Pancreas (tissue), 10 donors: ENCODE data around the gene VAV2. TPM values are rescaled to one million over a fixed set of nuclear protein-coding genes. Genes with fewer than 3 reads are reported as not detected.
A peak's percentile ranks its signal among the peaks of the same experiment; 100 is the strongest.

Experiments
- ATAC-seq, 4 donors: fragments of 200-7000 bp; cut with Tn5 transposase; one replicate each; pipeline versions ENCODE4 v1.8.0 to v1.9.1; 2020; ENCODE audit warnings: mild to moderate bottlenecking in 4 of 4, moderate library complexity in 4 of 4
- DNase-seq, 6 donors: peaks; one replicate each; pipeline ENCODE4 v3.0.0-alpha.2; 2020
- FAIRE-seq: peaks from 2 replicates; lab custom pipeline; 2012; peaks lifted over from hg19 to GRCh38; lab: Jason Lieb, UNC
- H3K27ac ChIP-seq, 4 donors: fragments of 200-600 bp; sonication (generic); 1 replicate in 3 of 4; 2 replicates in 1 of 4; pipeline versions ENCODE4 v1.5.0 to v1.8.0; 2020
- H3K27me3 ChIP-seq, 4 donors: fragments of 200-600 bp; one replicate each; pipeline ENCODE4 v1.8.0; 2021
- H3K36me3 ChIP-seq, 3 donors: fragments of 200-600 bp; sonication (generic) in 1 of 3; one replicate each; pipeline versions ENCODE4 v1.5.0 to v1.8.0; 2020 to 2021
- H3K4me1 ChIP-seq, 3 donors: fragments of 200-600 bp; one replicate each; pipeline ENCODE4 v1.8.0; 2021
- H3K4me3 ChIP-seq, 4 donors: fragments of 200-600 bp; sonication (generic) in 2 of 4; one replicate each; pipeline versions ENCODE4 v1.5.0 to v1.8.0; 2020 to 2021
- H3K9me3 ChIP-seq, 4 donors: fragments of 200-600 bp; one replicate each; pipeline ENCODE4 v1.8.0; 2021
- CTCF ChIP-seq, 4 donors: fragments of 200-600 bp; sonication (generic) in 3 of 4; IDR thresholded peaks; one replicate each; pipeline versions ENCODE4 v1.5.0 to v1.8.0; 2021; ENCODE audit warnings: antibody characterized with exemption in 4 of 4
- WGBS, 2 donors: extraction: QIAGEN DNeasy Blood & Tissue Kit; methylation state at CpG; one replicate each; pipeline ENCODE4 v1.1.7; 2013; 5-methylcytosine and 5-hydroxymethylcytosine counted together
- intact Hi-C, 3 donors: fragments of 100-400 bp; cut with DNase I; formaldehyde crosslinking; loops; one replicate each; pipeline versions ENCODE4 v1.11.1 to v1.14.2; 2022
- polyA plus RNA-seq, 2 donors: library from polyadenylated mRNA; stranded (reverse); fragments of 200-250 nt; gene quantifications; one replicate each; pipeline ENCODE4 v1.2.3, GENCODE V29; 2013
- total RNA-seq, 6 donors: library from RNA; stranded (reverse); fragmentation: NEBNext Ultra II Directional in 4 of 6; extraction: Animal tissue kit (Norgen Biotek cat#: 25700) in 4 of 6; gene quantifications; one replicate each; pipeline versions ENCODE4 v1.2.1 to v1.2.4, GENCODE V29; 2021 to 2023
- donor health status: healthy with polysubstance abuse.
- donor health status: DM: no; HTN: no; CAD: no; lungs with moderate emphysema.
- donor health status: DM: no; HTN: no; CAD: no.
- donor health status: control.
- donor health status: control.
- donor health status: Bipolar disorder and iron deficiency.
- donor health status: DM: yes; HTN: yes; CAD: no.
- donor health status: DM: no; HTN: no; CAD: no.
- donor health status: DM: no; HTN: no; CAD: no.
- donor health status: DM: yes; HTN: yes; CAD: no.

Gene VAV2
- total and polyA plus RNA-seq, 8 donors = 20.5 to 41.0 (median 33.6) TPM

DNA sequence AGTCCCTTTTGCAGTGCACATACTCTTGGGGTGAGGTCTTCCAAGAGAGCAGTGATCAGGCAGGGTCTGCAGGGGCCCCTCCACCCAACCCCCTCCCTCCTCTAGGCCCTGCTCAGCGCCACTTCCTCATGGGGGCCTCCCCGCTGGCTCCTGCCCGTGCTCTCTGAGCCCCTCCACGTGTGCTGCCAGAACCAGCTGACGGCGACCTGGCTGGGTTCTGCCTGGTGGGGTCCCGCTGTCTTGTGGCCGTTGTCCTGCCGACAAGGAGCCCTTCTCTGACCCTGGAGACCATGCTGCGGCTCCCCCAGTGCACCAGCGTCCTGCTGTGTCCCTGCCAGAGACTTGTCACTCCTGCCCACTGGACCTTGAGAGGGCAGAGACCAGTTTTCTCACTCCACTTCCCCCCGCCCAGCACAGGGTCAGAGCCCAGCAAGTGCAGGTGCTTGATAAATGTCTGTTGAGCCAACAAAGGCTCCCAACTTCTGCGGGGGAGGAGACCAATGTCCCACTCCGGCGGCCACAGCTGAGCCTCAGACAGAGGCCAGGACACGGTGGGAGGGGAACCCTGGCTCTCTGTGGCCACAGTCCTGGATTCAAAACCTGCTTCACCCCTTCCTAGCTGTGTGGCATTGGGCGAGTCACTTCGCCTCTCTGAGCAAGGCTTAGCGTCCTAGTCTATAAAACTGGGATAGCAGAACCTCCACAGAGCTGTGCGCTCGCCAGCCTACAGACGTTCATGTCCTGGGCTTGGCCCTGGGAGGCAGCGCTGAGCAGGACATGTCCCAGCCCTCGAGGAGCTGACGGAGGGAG lies 278.8 kb downstream of the VAV2 start:
- H3K4me3 ChIP-seq = no peak overlapping the region
- H3K27me3 ChIP-seq = no peaks in the 10 kb centered on the region
- no peak overlapping the region for H3K27ac ChIP-seq
- H3K36me3 ChIP-seq = peaks cover 0 to 9% (median 0%) of the 10 kb centered on the region in 3 donors
- intact Hi-C loops = no loop called here
- H3K4me1 ChIP-seq = no peaks in the 10 kb centered on the region
- peak in 3 of 6 donors; percentile 2 to 56 (median 44) for DNase-seq
- WGBS, 2 donors = 71 to 76% methylated on average over 23 to 25 of the region's 25 CpGs
- TF ChIP-seq CTCF (IDR thresholded peaks at IDR 0.05) = no peak
- no peak for FAIRE-seq
- no peak for ATAC-seq
- no peaks in the 10 kb centered on the region for H3K9me3 ChIP-seq

- H3K27me3 ChIP-seq = no peaks in the 10 kb centered on the region
- intact Hi-C loops = no loop called here
- no peaks in the 10 kb centered on the region for H3K4me1 ChIP-seq
- DNase-seq = peak in 3 of 6 donors; percentile 24 to 40 (median 34)
- H3K9me3 ChIP-seq = no peaks in the 10 kb centered on the region
- WGBS, 2 donors = 87 to 94% methylated on average over 22 of the region's 22 CpGs
- ATAC-seq = no peak
- FAIRE-seq = no peak
- H3K36me3 ChIP-seq = peaks cover 0 to 9% (median 0%) of the 10 kb centered on the region in 3 donors
- no peak overlapping the region for H3K27ac ChIP-seq
- TF ChIP-seq CTCF (IDR thresholded peaks at IDR 0.05) = no peak
- no peak overlapping the region for H3K4me3 ChIP-seq
These were observed 279.7 kb downstream of the VAV2 start for GRCh38 chr9:133712221-133713100.

Other genes starting within 250 kb of the VAV2 start
- gene BRD3OS, start 33.2 kb upstream of the VAV2 start, total RNA-seq = 10 to 100 TPM in 1 of 6 donors, 1 to 10 TPM in 5; 6.0 to 12.5 (median 7.3) TPM
- gene BRD3OS, start 33.2 kb upstream of the VAV2 start, polyA plus RNA-seq = 1 to 10 TPM; 4.8 to 9.8 TPM
- gene BRD3, start 75.7 kb upstream of the VAV2 start, total RNA-seq = 10 to 100 TPM; 14.4 to 36.3 (median 17.2) TPM
- 1 to 10 TPM; 8.8 to 9.0 TPM for gene BRD3, start 75.7 kb upstream of the VAV2 start, polyA plus RNA-seq
- gene WDR5, start 143.8 kb upstream of the VAV2 start, total RNA-seq = 10 to 100 TPM; 14.0 to 20.2 (median 15.9) TPM
- gene WDR5, start 143.8 kb upstream of the VAV2 start, polyA plus RNA-seq = 10 to 100 TPM; 18.0 to 26.1 TPM
- gene RNU6ATAC, start 172.2 kb upstream of the VAV2 start, total RNA-seq = 10 to 100 TPM; 17.0 to 91.5 (median 64.8) TPM
- not detected for gene RNU6ATAC, start 172.2 kb upstream of the VAV2 start, polyA plus RNA-seq